ENCODE results near the gene MARVELD2.
A peak's percentile ranks its signal among the peaks of the same experiment; 100 is the strongest.

The MARVELD2 gene

DNA sequence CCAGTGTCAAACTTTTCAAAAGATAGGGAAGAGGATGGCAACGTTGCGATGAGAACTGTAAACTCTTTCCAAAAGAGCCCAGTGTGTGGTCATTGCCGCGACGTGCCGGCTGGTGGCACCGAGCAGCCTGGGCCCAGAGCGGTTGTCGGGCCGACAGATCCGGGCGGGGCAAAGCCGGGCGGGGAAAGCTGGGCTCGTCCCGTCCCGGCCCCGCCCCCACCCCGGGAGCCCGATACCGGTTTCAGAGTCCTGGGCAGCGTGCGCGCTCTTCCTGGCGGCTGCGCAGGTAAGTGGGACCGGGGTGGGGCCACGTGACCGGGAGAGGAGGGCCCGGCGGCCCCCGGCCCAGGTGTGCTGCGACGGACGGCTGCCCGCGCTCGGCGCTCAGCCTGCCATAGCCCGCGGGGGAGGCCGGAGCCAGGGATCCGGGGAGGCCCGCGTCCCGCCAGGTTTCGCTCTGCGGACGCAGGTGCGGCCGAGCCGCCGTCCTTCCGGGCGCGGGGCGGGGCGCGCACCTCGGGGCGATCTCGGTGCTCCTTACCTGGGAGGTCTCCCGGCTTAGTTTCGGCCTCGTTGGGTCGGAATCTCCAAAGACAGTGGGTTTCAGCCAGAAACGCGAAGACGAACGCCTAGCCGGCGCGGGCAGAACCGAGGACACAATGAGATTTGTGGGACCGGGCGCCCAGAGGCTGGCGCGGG lies at the start of gene MARVELD2 (continued):
- TF ChIP-seq ZNF544 (tag by site-specific recombination; IDR thresholded peaks at IDR 0.05) (no peak), ZBTB8A (tag by site-specific recombination; IDR thresholded peaks at IDR 0.05) (peak; percentile 91), ZXDB (tag by site-specific recombination; IDR thresholded peaks at IDR 0.05) (peak; percentile 23; the same call in 1 of the 2 replicates), ZNF449 (tag by site-specific recombination; IDR thresholded peaks at IDR 0.05) (peak; percentile 71), SETDB1 (IDR thresholded peaks at IDR 0.05; ENCODE audit: insufficient read length, low read length) (no peak), ZNF639 (tag by site-specific recombination; IDR thresholded peaks at IDR 0.05) (no peak), ZNF19 (tag by site-specific recombination; IDR thresholded peaks at IDR 0.05; ENCODE audit: low read depth) (no peak), ZNF664 (tag by site-specific recombination; IDR thresholded peaks at IDR 0.05) (no peak), FEZF1 (tag by site-specific recombination; IDR thresholded peaks at IDR 0.05) (no peak), ZNF169 (tag by site-specific recombination; IDR thresholded peaks at IDR 0.05) (no peak), ZBTB17 (tag by site-specific recombination; IDR thresholded peaks at IDR 0.05) (peak; percentile 95), IKZF3 (tag by site-specific recombination; IDR thresholded peaks at IDR 0.05) (peak; percentile 72), ZNF776 (tag by site-specific recombination; IDR thresholded peaks at IDR 0.05; ENCODE audit: borderline replicate concordance) (no peak), OSR2 (tag by site-specific recombination; IDR thresholded peaks at IDR 0.05) (no peak), ZBTB44 (tag by site-specific recombination; IDR thresholded peaks at IDR 0.05) (no peak), GLIS1 (tag by site-specific recombination; IDR thresholded peaks at IDR 0.05) (peak; percentile 44; the same call in 1 of the 2 replicates), ZNF18 (tag by site-specific recombination; IDR thresholded peaks at IDR 0.05) (no peak), MYNN (tag by site-specific recombination; IDR thresholded peaks at IDR 0.05; ENCODE audit: borderline replicate concordance) (no peak), ZEB2 (tag by site-specific recombination; IDR thresholded peaks at IDR 0.05) (peak; percentile 92), ZBTB20 (tag by site-specific recombination; IDR thresholded peaks at IDR 0.05) (peak; percentile 83), ZNF423 (tag by site-specific recombination; IDR thresholded peaks at IDR 0.05) (0 out of 2 replicates have a peak, but pooled peaks have one; percentile 10), ZNF114 (tag by site-specific recombination; IDR thresholded peaks at IDR 0.05) (no peak), ZNF791 (tag by site-specific recombination; IDR thresholded peaks at IDR 0.05) (no peak), ZBTB26 (tag by site-specific recombination; optimal IDR thresholded peaks at IDR 0.05) (peak; percentile 84), WT1 (tag by site-specific recombination; IDR thresholded peaks at IDR 0.05) (no peak), RBAK (tag by site-specific recombination; IDR thresholded peaks at IDR 0.05) (no peak), ZNF311 (tag by site-specific recombination; IDR thresholded peaks at IDR 0.05; ENCODE audit: borderline replicate concordance) (no peak), ZNF24 (tag by site-specific recombination; IDR thresholded peaks at IDR 0.05) (no peak), ZSCAN5A (tag by site-specific recombination; IDR thresholded peaks at IDR 0.05) (no peak), ZNF23 (tag by site-specific recombination; IDR thresholded peaks at IDR 0.05; ENCODE audit: borderline replicate concordance) (no peak)
- TF ChIP-seq, protein P1, sequence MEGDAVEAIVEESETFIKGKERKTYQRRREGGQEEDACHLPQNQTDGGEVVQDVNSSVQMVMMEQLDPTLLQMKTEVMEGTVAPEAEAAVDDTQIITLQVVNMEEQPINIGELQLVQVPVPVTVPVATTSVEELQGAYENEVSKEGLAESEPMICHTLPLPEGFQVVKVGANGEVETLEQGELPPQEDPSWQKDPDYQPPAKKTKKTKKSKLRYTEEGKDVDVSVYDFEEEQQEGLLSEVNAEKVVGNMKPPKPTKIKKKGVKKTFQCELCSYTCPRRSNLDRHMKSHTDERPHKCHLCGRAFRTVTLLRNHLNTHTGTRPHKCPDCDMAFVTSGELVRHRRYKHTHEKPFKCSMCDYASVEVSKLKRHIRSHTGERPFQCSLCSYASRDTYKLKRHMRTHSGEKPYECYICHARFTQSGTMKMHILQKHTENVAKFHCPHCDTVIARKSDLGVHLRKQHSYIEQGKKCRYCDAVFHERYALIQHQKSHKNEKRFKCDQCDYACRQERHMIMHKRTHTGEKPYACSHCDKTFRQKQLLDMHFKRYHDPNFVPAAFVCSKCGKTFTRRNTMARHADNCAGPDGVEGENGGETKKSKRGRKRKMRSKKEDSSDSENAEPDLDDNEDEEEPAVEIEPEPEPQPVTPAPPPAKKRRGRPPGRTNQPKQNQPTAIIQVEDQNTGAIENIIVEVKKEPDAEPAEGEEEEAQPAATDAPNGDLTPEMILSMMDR (tag by site-specific recombination; IDR thresholded peaks at IDR 0.05), result peak; percentile 72

Measured in HEK293 (cell line).